Measurements from ENCODE around the gene ZNF710. TPM values are rescaled to one million over a fixed set of nuclear protein-coding genes. Genes with fewer than 3 reads are reported as not detected.
"Not testable (repeated sequence)": the region's sequence is repeated elsewhere in the genome, so short reads cannot be mapped to it uniquely, and the experiment has no call there.

The ZNF710 gene
- total and polyA plus RNA-seq, 2 of the 13 experiments (the other 11 are each of a cell fraction or from before 2014, with no cell fraction given) = 4.7 to 20.6 TPM

DNA sequence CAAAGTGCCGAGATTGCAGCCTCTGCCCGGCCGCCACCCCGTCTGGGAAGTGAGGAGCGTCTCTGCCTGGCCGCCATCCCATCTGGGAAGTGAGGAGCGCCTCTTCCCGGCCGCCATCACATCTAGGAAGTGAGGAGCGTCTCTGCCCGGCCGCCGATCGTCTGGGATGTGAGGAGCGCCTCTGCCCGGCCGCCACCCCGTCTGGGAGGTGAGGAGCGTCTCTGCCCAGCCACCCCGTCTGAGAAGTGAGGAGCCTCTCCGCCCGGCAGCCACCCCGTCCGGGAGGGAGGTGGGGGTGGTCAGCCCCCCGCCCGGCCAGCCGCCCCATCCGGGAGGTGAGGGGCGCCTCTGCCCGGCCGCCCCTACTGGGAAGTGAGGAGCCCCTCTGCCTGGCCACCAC lies 23.3 kb upstream of the ZNF710 start:
- H4K20me1 ChIP-seq (ENCODE audit: insufficient read depth, low read length); H3K27me3 ChIP-seq (ENCODE audit: control insufficient read depth in 1 of 2, insufficient read depth in 2 of 2, low read length in 2 of 2); H3K36me3 ChIP-seq (replicated peaks in 1 of 2; ENCODE audit: control insufficient read depth in 1 of 2, insufficient read depth in 2 of 2, low read length in 2 of 2); BruUV-seq (replicated peaks); H3K4me3 ChIP-seq (replicated peaks in 1 of 3; ENCODE audit: insufficient read depth in 1 of 3, low read depth in 2 of 3, low read length in 3 of 3); CTCF ChIA-PET (ENCODE audit: low intra/inter-chr PET ratio, low total read pairs); H3K9me3 ChIP-seq (ENCODE audit: low read length); H3K4me1 ChIP-seq (ENCODE audit: insufficient read depth, low read length); ATAC-seq; H3K9ac ChIP-seq (ENCODE audit: insufficient read depth, low read depth, low read length); H3K79me2 ChIP-seq (ENCODE audit: insufficient read depth, low read length); in situ Hi-C loops (cut with HindIII; ENCODE audit: extremely low pct_ligation_motif_present, low pct_unique_long_range_greater_than_20kb); POLR2A ChIA-PET; intact Hi-C loops (cut with micrococcal nuclease; ENCODE audit: unreplicated experiment); H3K4me2 ChIP-seq (ENCODE audit: low read depth, low read length); H3K27ac ChIP-seq (ENCODE audit: extremely low read length, insufficient read depth, low read length); DNase-seq (ENCODE audit: low spot score); H2AFZ ChIP-seq (ENCODE audit: low read length); FAIRE-seq: not testable (repeated sequence)
- no CpG with 5 or more reads among the region's 31 CpGs for WGBS (ENCODE audit: low lambda C conversion rate)

- no peak for ATAC-seq
These were observed 22.2 kb upstream of the ZNF710 start for GRCh38 chr15:89978914-89979313.

More at GRCh38 chr15:89978914-89979313, 22.2 kb upstream of the ZNF710 start:
- ChIA-PET CTCF (ENCODE audit: low intra/inter-chr PET ratio, low total read pairs) (no interaction called here), POLR2A (interaction anchor here (0.7 kb wide), 1 partner anchor 93 kb away, joined by 3 read pairs; no protein-coding TSS in a partner anchor)
- no TSS peak for BruUV-seq (replicated peaks)
- in situ Hi-C loops (cut with HindIII; ENCODE audit: extremely low pct_ligation_motif_present, low pct_unique_long_range_greater_than_20kb) = no loop called here
- TF ChIP-seq MIER3 (CRISPR knock-in tag; IDR thresholded peaks at IDR 0.05; ENCODE audit: borderline replicate concordance) (no peak), PCBP2 (optimal IDR thresholded peaks at IDR 0.05; ENCODE audit: low read depth, low read length, poor library complexity, severe bottlenecking) (no peak), CREB1 (IDR thresholded peaks at IDR 0.05) (no peak), CREB1 (CRISPR knock-in tag; IDR thresholded peaks at IDR 0.05) (no peak), LBX2 (CRISPR knock-in tag; IDR thresholded peaks at IDR 0.05; ENCODE audit: borderline replicate concordance) (no peak), HMGA1 (CRISPR knock-in tag; conservative IDR thresholded peaks at IDR 0.05) (no peak), PLSCR1 (CRISPR knock-in tag; IDR thresholded peaks at IDR 0.05; ENCODE audit: borderline replicate concordance) (no peak), ZNF263 (CRISPR knock-in tag; IDR thresholded peaks at IDR 0.05) (no peak), YEATS2 (CRISPR knock-in tag; IDR thresholded peaks at IDR 0.05; ENCODE audit: borderline replicate concordance) (no peak), ZNF292 (CRISPR knock-in tag; IDR thresholded peaks at IDR 0.05; ENCODE audit: borderline replicate concordance, low read depth) (no peak), ZNF703 (CRISPR knock-in tag; IDR thresholded peaks at IDR 0.05; ENCODE audit: borderline replicate concordance) (no peak), ESRRA (CRISPR knock-in tag; IDR thresholded peaks at IDR 0.05; ENCODE audit: low read depth) (no peak), CENPX (CRISPR knock-in tag; IDR thresholded peaks at IDR 0.05) (no peak), ZNF124 (CRISPR knock-in tag; IDR thresholded peaks at IDR 0.05) (no peak), ZSCAN22 (CRISPR knock-in tag; IDR thresholded peaks at IDR 0.05) (no peak), ZNF737 (CRISPR knock-in tag; IDR thresholded peaks at IDR 0.05; ENCODE audit: borderline replicate concordance) (no peak), ZNF766 (CRISPR knock-in tag; IDR thresholded peaks at IDR 0.05; ENCODE audit: borderline replicate concordance) (no peak)
- TF ChIP-seq, protein P1, sequence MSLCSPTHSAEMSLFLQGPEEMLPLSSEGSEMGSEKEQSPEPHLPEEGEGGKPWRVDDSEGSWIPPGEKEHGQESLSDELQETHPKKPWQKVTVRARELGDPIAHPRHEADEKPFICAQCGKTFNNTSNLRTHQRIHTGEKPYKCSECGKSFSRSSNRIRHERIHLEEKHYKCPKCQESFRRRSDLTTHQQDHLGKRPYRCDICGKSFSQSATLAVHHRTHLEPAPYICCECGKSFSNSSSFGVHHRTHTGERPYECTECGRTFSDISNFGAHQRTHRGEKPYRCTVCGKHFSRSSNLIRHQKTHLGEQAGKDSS (CRISPR knock-in tag; IDR thresholded peaks at IDR 0.05; ENCODE audit: borderline replicate concordance, low read depth) = no peak
- intact Hi-C loops (cut with micrococcal nuclease; ENCODE audit: unreplicated experiment) = no loop called here
- Histone ChIP-seq H4K20me1 (ENCODE audit: insufficient read depth, low read length) (no peaks in the 10 kb centered on the region), H3K36me3 (replicated peaks in 1 of 2; ENCODE audit: control insufficient read depth in 1 of 2, insufficient read depth in 2 of 2, low read length in 2 of 2) (no peaks in the 10 kb centered on the region), H3K27me3 (ENCODE audit: control insufficient read depth in 1 of 2, insufficient read depth in 2 of 2, low read length in 2 of 2) (no peaks in the 10 kb centered on the region), H3K4me3 (replicated peaks in 1 of 3; ENCODE audit: insufficient read depth in 1 of 3, low read depth in 2 of 3, low read length in 3 of 3) (no peak overlapping the region), H3K79me2 (ENCODE audit: insufficient read depth, low read length) (no peaks in the 10 kb centered on the region), H3K4me1 (ENCODE audit: insufficient read depth, low read length) (no peaks in the 10 kb centered on the region; the same call in none of the 2 replicates), H2AFZ (ENCODE audit: low read length) (no peak overlapping the region), H3K27ac (ENCODE audit: extremely low read length, insufficient read depth, low read length) (no peak overlapping the region), H3K9me3 (ENCODE audit: low read length) (no peaks in the 10 kb centered on the region), H3K9ac (ENCODE audit: insufficient read depth, low read depth, low read length) (no peak overlapping the region), H3K4me2 (ENCODE audit: low read depth, low read length) (no peak overlapping the region)
- no peak for DNase-seq (ENCODE audit: low spot score)
- FAIRE-seq = no peak
- 52% methylated on average over 7 of the region's 7 CpGs for WGBS (ENCODE audit: low lambda C conversion rate)

Data from HepG2 (cell line).